Measurements from ENCODE around the gene CRACR2B. TPM values are rescaled to one million over a fixed set of nuclear protein-coding genes. Genes with fewer than 3 reads are reported as not detected.

Gene CRACR2B
- total RNA-seq, 4 donors from 2014 or later, result 3.3 to 4.5 (median 4.0) TPM

DNA sequence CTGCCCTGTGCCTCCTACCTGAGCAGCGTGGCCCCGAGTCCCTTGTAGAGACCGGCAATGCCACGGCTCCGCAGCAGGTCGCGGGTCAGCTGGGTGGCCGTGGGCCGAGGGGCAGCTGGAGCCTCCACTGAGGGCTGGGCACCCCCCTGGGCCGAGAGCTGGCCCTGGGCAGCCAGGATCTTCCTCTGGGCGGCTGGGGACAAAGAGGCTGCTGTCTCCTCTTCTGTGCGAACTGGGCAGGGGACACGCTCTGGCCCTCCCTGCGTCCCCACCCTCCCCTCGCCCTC, 35.2 kb upstream of the CRACR2B start:
- DNase-seq (no peak), ATAC-seq (no peak)
- H3K27me3 ChIP-seq, result peaks cover 41 to 60% (median 55%) of the 10 kb centered on the region in 3 donors
- TF ChIP-seq POLR2A (IDR thresholded peaks at IDR 0.05), result no peak
- TF ChIP-seq, protein P1, sequence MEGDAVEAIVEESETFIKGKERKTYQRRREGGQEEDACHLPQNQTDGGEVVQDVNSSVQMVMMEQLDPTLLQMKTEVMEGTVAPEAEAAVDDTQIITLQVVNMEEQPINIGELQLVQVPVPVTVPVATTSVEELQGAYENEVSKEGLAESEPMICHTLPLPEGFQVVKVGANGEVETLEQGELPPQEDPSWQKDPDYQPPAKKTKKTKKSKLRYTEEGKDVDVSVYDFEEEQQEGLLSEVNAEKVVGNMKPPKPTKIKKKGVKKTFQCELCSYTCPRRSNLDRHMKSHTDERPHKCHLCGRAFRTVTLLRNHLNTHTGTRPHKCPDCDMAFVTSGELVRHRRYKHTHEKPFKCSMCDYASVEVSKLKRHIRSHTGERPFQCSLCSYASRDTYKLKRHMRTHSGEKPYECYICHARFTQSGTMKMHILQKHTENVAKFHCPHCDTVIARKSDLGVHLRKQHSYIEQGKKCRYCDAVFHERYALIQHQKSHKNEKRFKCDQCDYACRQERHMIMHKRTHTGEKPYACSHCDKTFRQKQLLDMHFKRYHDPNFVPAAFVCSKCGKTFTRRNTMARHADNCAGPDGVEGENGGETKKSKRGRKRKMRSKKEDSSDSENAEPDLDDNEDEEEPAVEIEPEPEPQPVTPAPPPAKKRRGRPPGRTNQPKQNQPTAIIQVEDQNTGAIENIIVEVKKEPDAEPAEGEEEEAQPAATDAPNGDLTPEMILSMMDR (IDR thresholded peaks at IDR 0.05 in 4 of 5, conservative IDR thresholded peaks at IDR 0.05 in 1 of 5), result no peak
- no peaks in the 10 kb centered on the region for H3K9me3 ChIP-seq
- H3K36me3 ChIP-seq, result no peaks in the 10 kb centered on the region
- in situ Hi-C loops (cut with MboI; ENCODE audit: low sequenced_read_pairs in 4 of 4), result no loop called here
- H3K4me1 ChIP-seq, result peaks cover 7 to 25% of the 10 kb centered on the region in 2 donors
- no peak overlapping the region for H3K27ac ChIP-seq
- intact Hi-C loops (cut with DNase I; ENCODE audit: low total_unique reads), result no loop called here
- H3K4me3 ChIP-seq, result no peak overlapping the region

DNA sequence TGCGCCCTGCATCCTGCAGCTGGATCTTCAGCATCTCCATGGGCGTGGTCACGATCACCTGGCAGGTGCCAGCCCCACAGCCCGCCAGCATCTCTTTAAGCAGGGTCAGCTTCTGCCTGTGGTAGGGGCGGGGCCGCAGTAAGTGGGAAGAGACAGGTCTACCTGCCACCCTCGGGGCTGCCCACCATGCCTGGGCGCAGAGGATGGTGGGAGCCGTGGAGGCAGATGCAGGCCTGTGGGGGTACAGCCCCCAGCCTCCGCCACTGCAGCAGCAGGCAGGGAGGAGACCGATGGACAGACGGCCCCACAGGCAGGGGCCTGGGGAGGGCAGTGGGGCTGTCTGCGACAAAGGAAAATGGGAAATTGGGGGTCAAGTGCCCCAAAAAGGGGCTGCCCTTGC, 34.8 kb upstream of the CRACR2B start:
- no peak overlapping the region for H3K4me3 ChIP-seq
- H3K9me3 ChIP-seq, result no peaks in the 10 kb centered on the region
- in situ Hi-C loops (cut with MboI; ENCODE audit: low sequenced_read_pairs in 4 of 4), result no loop called here
- intact Hi-C loops (cut with DNase I; ENCODE audit: low total_unique reads), result no loop called here
- no peak for DNase-seq
- no peak overlapping the region for H3K27ac ChIP-seq
- TF ChIP-seq, protein P1 (IDR thresholded peaks at IDR 0.05 in 4 of 5, conservative IDR thresholded peaks at IDR 0.05 in 1 of 5), result no peak
- no peak for TF ChIP-seq POLR2A (IDR thresholded peaks at IDR 0.05)
- peaks cover 9 to 29% of the 10 kb centered on the region in 2 donors for H3K4me1 ChIP-seq
- H3K36me3 ChIP-seq, result no peaks in the 10 kb centered on the region
- ATAC-seq, result no peak
- H3K27me3 ChIP-seq, result peaks cover 39 to 60% (median 55%) of the 10 kb centered on the region in 3 donors

DNA sequence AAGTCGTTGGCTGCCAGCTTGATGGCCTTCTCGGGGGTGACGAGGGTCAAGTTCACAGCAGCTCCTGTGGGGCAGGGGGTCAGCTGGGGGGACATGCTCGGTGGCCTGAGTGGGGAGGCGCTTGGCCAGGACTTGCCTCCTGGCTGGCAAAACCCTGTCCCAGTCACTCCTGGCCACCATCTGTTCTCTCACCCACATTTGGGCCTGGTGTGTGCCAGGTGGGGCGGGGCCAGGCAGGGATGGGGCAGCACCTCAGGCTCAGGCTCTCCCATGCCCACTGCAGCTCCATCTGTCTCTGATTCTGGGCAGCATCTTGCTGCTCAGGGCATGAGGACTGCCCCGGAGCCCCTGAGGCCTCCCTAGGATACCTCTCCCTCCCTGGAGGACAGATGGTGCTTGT, 34.2 kb upstream of the CRACR2B start:
- H3K27me3 ChIP-seq, result peaks cover 34 to 54% (median 52%) of the 10 kb centered on the region in 3 donors
- TF ChIP-seq, protein P1 (IDR thresholded peaks at IDR 0.05 in 4 of 5, conservative IDR thresholded peaks at IDR 0.05 in 1 of 5), result no peak
- TF ChIP-seq POLR2A (IDR thresholded peaks at IDR 0.05), result no peak
- intact Hi-C loops (cut with DNase I; ENCODE audit: low total_unique reads) (no loop called here), in situ Hi-C loops (cut with MboI; ENCODE audit: low sequenced_read_pairs in 4 of 4) (no loop called here)
- no peak for DNase-seq
- no peak overlapping the region for H3K4me3 ChIP-seq
- peaks cover 11 to 33% of the 10 kb centered on the region in 2 donors for H3K4me1 ChIP-seq
- H3K9me3 ChIP-seq, result no peaks in the 10 kb centered on the region
- no peak for ATAC-seq
- no peak overlapping the region for H3K27ac ChIP-seq
- H3K36me3 ChIP-seq, result no peaks in the 10 kb centered on the region

DNA sequence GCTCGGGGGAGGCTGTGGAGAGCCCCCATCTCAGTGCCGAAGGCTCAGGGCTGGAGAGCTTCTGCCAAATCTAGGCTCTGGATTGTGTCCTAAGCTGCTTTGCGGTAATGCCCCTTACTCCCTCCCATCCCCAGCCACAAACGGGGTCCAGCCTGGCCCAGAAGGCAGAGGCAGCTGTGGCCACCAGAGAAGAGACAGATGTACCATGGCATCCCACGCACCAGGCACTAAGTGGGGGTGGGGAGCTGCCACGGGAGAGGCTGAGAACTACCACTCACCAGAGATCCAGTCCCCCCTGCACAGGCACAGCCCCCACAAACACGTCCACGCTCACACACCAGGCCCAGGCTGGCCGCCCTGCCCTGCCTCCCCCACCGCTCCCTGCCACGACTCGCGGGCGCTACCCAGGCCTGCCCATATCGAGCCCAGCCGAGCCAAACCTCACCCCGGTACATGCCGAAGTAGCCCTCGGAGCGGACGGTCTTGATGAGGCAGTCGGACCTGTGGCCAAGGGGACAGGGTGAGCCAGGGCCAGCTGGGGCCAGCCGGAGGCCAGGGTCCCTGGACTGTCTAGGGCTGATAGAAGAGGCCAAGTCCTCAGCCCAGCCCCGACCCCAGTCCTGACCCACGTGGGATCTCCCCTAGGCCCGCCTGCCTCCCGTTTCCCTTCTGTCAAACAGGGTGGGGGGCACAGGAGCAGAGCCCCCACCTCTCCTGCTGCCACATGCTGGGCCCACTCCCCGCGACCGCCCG, 33.5 kb upstream of the CRACR2B start:
- TF ChIP-seq, protein P1 (IDR thresholded peaks at IDR 0.05 in 4 of 5, conservative IDR thresholded peaks at IDR 0.05 in 1 of 5), result no peak
- TF ChIP-seq POLR2A (IDR thresholded peaks at IDR 0.05), result no peak
- Histone ChIP-seq H3K4me3 (no peak overlapping the region), H3K9me3 (no peaks in the 10 kb centered on the region), H3K27ac (no peak overlapping the region), H3K27me3 (peaks cover 27 to 48% (median 46%) of the 10 kb centered on the region in 3 donors), H3K36me3 (peaks cover 0 to 2% of the 10 kb centered on the region in 2 donors), H3K4me1 (peaks cover 11 to 35% of the 10 kb centered on the region in 2 donors)
- DNase-seq (no peak), ATAC-seq (no peak)
- intact Hi-C loops (cut with DNase I; ENCODE audit: low total_unique reads) (no loop called here), in situ Hi-C loops (cut with MboI; ENCODE audit: low sequenced_read_pairs in 4 of 4) (no loop called here)
